ENCODE results near the gene ERLEC1. TPM values are rescaled to one million over a fixed set of nuclear protein-coding genes. Genes with fewer than 3 reads are reported as not detected.
A peak's percentile ranks its signal among the peaks of the same experiment; 100 is the strongest.

ERLEC1 gene
- polyA plus RNA-seq, 2 of the 4 experiments (the other 2 are of a cell fraction) = 58.7 to 113 TPM

DNA sequence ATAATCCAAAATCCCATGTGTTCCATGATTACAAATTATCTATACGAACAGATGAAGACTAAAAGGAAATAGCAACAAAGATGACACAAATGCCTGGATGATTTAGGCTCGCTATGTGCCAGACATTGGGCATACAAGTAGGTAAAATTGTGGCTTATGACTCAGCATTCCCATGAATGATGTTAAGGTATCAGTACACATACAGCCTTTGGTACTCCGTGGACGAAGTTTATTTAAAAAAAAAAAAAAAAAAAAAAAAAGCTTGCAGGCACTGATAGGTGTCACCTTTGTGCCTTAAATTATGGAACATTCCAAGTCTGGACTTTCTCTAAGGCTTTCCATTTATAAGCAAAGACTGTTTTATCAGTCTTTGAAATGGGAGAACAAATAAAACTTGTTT lies 16.6 kb upstream of the ERLEC1 start:
- FAIRE-seq = no peak
- CTCF ChIA-PET = interaction anchor here (0.8 kb wide), 1 partner anchor 9 kb away, joined by 4 read pairs; no protein-coding TSS in a partner anchor
- Histone ChIP-seq H3K4me1 (peaks cover 24% of the 10 kb centered on the region), H3K4me2 (peak overlapping the region; percentile 6; the same call in 1 of the 3 replicates), H3K4me3 (no peak overlapping the region), H3K9me3 (no peaks in the 10 kb centered on the region), H3K27ac (no peak overlapping the region)
- no peak for ATAC-seq
- TF ChIP-seq RARB (CRISPR knock-in tag; IDR thresholded peaks at IDR 0.05) (no peak), HDAC2 (IDR thresholded peaks at IDR 0.05) (no peak), MYC (IDR thresholded peaks at IDR 0.05; ENCODE audit: borderline replicate concordance, low read length) (no peak), MAFK (IDR thresholded peaks at IDR 0.05; ENCODE audit: partially characterized antibody) (peak; percentile 51), NFE2L2 (conservative IDR thresholded peaks at IDR 0.05; ENCODE audit: low read length) (0 out of 2 replicates have a peak, but pooled peaks have one; percentile 6), NPAS2 (CRISPR knock-in tag; IDR thresholded peaks at IDR 0.05; ENCODE audit: borderline replicate concordance) (no peak), NR3C1 (IDR thresholded peaks at IDR 0.05) (no peak), EP300 (IDR thresholded peaks at IDR 0.05) (no peak)
- TF ChIP-seq, protein P1, sequence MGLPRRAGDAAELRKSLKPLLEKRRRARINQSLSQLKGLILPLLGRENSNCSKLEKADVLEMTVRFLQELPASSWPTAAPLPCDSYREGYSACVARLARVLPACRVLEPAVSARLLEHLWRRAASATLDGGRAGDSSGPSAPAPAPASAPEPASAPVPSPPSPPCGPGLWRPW (IDR thresholded peaks at IDR 0.05) = no peak
- TF ChIP-seq, protein P2, sequence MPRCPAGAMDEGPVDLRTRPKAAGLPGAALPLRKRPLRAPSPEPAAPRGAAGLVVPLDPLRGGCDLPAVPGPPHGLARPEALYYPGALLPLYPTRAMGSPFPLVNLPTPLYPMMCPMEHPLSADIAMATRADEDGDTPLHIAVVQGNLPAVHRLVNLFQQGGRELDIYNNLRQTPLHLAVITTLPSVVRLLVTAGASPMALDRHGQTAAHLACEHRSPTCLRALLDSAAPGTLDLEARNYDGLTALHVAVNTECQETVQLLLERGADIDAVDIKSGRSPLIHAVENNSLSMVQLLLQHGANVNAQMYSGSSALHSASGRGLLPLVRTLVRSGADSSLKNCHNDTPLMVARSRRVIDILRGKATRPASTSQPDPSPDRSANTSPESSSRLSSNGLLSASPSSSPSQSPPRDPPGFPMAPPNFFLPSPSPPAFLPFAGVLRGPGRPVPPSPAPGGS (IDR thresholded peaks at IDR 0.05) = no peak
- POLR2A ChIA-PET = interaction anchor here (0.6 to 0.7 kb wide), 2 partner anchors 27 to 635 kb away, joined by 3 to 4 read pairs; no protein-coding TSS in a partner anchor
- peak in 1 of 2 experiments; percentile 23 for DNase-seq (ENCODE audit: low read depth in 1 of 2, low spot score in 1 of 2)
- WGBS (ENCODE audit: missing lambda C conversion rate) = 74% methylated on average over 4 of the region's 4 CpGs

DNA sequence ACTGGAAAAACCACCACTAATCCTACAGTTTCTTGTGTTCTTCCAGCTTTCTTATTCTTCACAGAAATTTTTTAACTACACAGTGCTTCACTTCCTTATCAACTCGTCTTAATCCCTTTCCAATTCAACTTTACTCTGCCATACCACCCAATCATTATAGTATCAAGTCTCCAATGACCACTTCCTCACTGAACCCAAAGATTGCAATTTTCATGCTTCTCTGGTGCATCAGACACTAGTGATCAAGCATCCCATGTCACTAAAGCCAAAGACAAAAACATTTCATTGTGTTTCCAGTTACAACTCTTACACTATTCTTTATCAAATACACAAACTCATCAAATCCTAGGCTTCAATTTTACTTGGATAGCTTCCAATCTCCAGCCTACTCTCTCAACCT lies 9.7 kb upstream of the ERLEC1 start:
- Histone ChIP-seq H3K9me3 (no peaks in the 10 kb centered on the region), H3K4me2 (no peak overlapping the region), H3K27ac (no peak overlapping the region), H3K4me3 (no peak overlapping the region), H3K4me1 (no peaks in the 10 kb centered on the region)
- FAIRE-seq (peak; percentile 72), DNase-seq (ENCODE audit: low read depth in 1 of 2, low spot score in 1 of 2) (no peak), ATAC-seq (no peak)
- ChIA-PET CTCF (no interaction called here), POLR2A (no interaction called here)
- 87% methylated on average over 1 of the region's 1 CpG for WGBS (ENCODE audit: missing lambda C conversion rate)
- TF ChIP-seq JUN (IDR thresholded peaks at IDR 0.05) (no peak), POLR2A (IDR thresholded peaks at IDR 0.05; ENCODE audit: low read length) (no peak), HOXA7 (CRISPR knock-in tag; IDR thresholded peaks at IDR 0.05) (no peak), CBX8 (IDR thresholded peaks at IDR 0.05) (no peak)
- TF ChIP-seq, protein P3, sequence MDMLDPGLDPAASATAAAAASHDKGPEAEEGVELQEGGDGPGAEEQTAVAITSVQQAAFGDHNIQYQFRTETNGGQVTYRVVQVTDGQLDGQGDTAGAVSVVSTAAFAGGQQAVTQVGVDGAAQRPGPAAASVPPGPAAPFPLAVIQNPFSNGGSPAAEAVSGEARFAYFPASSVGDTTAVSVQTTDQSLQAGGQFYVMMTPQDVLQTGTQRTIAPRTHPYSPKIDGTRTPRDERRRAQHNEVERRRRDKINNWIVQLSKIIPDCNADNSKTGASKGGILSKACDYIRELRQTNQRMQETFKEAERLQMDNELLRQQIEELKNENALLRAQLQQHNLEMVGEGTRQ (IDR thresholded peaks at IDR 0.05) = no peak
- TF ChIP-seq, protein P4, sequence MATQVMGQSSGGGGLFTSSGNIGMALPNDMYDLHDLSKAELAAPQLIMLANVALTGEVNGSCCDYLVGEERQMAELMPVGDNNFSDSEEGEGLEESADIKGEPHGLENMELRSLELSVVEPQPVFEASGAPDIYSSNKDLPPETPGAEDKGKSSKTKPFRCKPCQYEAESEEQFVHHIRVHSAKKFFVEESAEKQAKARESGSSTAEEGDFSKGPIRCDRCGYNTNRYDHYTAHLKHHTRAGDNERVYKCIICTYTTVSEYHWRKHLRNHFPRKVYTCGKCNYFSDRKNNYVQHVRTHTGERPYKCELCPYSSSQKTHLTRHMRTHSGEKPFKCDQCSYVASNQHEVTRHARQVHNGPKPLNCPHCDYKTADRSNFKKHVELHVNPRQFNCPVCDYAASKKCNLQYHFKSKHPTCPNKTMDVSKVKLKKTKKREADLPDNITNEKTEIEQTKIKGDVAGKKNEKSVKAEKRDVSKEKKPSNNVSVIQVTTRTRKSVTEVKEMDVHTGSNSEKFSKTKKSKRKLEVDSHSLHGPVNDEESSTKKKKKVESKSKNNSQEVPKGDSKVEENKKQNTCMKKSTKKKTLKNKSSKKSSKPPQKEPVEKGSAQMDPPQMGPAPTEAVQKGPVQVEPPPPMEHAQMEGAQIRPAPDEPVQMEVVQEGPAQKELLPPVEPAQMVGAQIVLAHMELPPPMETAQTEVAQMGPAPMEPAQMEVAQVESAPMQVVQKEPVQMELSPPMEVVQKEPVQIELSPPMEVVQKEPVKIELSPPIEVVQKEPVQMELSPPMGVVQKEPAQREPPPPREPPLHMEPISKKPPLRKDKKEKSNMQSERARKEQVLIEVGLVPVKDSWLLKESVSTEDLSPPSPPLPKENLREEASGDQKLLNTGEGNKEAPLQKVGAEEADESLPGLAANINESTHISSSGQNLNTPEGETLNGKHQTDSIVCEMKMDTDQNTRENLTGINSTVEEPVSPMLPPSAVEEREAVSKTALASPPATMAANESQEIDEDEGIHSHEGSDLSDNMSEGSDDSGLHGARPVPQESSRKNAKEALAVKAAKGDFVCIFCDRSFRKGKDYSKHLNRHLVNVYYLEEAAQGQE (IDR thresholded peaks at IDR 0.05) = no peak

DNA sequence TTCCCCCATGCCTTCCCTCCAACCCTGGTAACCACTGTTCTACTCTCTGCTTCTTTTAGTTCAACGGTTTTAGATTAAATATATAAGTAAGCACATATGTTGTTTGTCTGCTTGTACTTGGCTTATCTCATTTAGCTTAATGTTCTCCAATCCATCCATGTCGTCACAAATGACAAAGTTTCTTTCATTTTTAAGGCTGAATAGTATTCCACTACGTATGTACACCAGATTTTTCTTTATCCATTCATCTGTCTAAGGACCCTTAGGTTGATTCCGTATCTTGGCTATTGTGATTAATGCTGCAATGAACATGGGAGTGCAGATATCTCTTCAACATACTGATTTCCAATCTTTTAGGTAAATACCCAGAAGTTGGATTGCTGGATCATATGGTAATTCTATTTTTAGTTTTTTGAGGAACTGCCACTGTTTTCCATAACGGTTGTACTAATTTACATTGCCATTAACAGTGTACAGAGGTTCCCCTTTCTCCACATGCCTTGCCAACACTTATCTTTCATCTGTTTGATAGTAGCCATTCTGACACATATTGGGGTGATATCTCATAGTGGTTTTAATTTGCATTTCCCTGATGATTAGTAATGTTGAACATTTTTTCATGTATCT lies 8.2 kb upstream of the ERLEC1 start:
- Histone ChIP-seq H3K27ac (no peak overlapping the region), H3K4me3 (no peak overlapping the region), H3K9me3 (no peaks in the 10 kb centered on the region), H3K4me1 (no peaks in the 10 kb centered on the region), H3K4me2 (no peak overlapping the region)
- no peak for FAIRE-seq
- no peak for ATAC-seq
- POLR2A ChIA-PET = no interaction called here
- DNase-seq (ENCODE audit: low read depth in 1 of 2, low spot score in 1 of 2) = no peak
- CTCF ChIA-PET = interaction anchor here (0.7 to 1.6 kb wide), 2 partner anchors 8 to 10 kb away, joined by 3 to 4 read pairs; no protein-coding TSS in a partner anchor
- WGBS (ENCODE audit: missing lambda C conversion rate) = 76% methylated on average over 5 of the region's 5 CpGs
- TF ChIP-seq, protein P5, sequence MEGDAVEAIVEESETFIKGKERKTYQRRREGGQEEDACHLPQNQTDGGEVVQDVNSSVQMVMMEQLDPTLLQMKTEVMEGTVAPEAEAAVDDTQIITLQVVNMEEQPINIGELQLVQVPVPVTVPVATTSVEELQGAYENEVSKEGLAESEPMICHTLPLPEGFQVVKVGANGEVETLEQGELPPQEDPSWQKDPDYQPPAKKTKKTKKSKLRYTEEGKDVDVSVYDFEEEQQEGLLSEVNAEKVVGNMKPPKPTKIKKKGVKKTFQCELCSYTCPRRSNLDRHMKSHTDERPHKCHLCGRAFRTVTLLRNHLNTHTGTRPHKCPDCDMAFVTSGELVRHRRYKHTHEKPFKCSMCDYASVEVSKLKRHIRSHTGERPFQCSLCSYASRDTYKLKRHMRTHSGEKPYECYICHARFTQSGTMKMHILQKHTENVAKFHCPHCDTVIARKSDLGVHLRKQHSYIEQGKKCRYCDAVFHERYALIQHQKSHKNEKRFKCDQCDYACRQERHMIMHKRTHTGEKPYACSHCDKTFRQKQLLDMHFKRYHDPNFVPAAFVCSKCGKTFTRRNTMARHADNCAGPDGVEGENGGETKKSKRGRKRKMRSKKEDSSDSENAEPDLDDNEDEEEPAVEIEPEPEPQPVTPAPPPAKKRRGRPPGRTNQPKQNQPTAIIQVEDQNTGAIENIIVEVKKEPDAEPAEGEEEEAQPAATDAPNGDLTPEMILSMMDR (IDR thresholded peaks at IDR 0.05) = no peak
- TF ChIP-seq, protein P2 (IDR thresholded peaks at IDR 0.05) = no peak
- TF ChIP-seq, protein P1 (IDR thresholded peaks at IDR 0.05) = no peak
- TF ChIP-seq KDM1A (IDR thresholded peaks at IDR 0.05; ENCODE audit: low read depth) (no peak), HDAC2 (IDR thresholded peaks at IDR 0.05) (no peak), RARB (CRISPR knock-in tag; IDR thresholded peaks at IDR 0.05) (no peak), CHD2 (IDR thresholded peaks at IDR 0.05; ENCODE audit: low read length, partially characterized antibody) (no peak)
- TF ChIP-seq, protein P6, sequence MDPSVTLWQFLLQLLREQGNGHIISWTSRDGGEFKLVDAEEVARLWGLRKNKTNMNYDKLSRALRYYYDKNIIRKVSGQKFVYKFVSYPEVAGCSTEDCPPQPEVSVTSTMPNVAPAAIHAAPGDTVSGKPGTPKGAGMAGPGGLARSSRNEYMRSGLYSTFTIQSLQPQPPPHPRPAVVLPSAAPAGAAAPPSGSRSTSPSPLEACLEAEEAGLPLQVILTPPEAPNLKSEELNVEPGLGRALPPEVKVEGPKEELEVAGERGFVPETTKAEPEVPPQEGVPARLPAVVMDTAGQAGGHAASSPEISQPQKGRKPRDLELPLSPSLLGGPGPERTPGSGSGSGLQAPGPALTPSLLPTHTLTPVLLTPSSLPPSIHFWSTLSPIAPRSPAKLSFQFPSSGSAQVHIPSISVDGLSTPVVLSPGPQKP (IDR thresholded peaks at IDR 0.05; ENCODE audit: low read depth, low read length) = no peak
